ENCODE data around the gene CDX1.

- no peak for TF ChIP-seq POLR2AphosphoS5 (IDR thresholded peaks at IDR 0.05; ENCODE audit: low read depth, low read length)
- no peak for TF ChIP-seq POLR2A (IDR thresholded peaks at IDR 0.05; ENCODE audit: low read depth, low read length)
- no peak for TF ChIP-seq PAX5 (IDR thresholded peaks at IDR 0.05; ENCODE audit: insufficient read depth, low read length, severe bottlenecking)
- no peak for TF ChIP-seq TAF1 (IDR thresholded peaks at IDR 0.05; ENCODE audit: low read depth, low read length)
Measured at GRCh38 chr5:150196986-150197385, 30.4 kb downstream of the CDX1 start.

Data from GM12891 (cell line).